Muscle of arm (tissue), 14 donors: Measurements from ENCODE around the gene PRPF18. TPM values are rescaled to one million over a fixed set of nuclear protein-coding genes. Genes with fewer than 3 reads are reported as not detected.
"Not testable (repeated sequence)": the region's sequence is repeated elsewhere in the genome, so short reads cannot be mapped to it uniquely, and the experiment has no call there.

Source experiments
- DNase-seq: peaks from one replicate; pipeline ENCODE4 v3.0.0-alpha.2; 2013
- long read RNA-seq, 11 donors: transcript quantifications; one replicate each; lab custom pipeline, GENCODE V29; 2026
- polyA plus RNA-seq, 12 donors: library from polyadenylated mRNA; unstranded; fragments of 120-200 nt; gene quantifications; one replicate each; pipeline ENCODE4 v1.2.1, GENCODE V29; 2013; ENCODE audit not compliant: insufficient read length in 12 of 12

Gene PRPF18, protein sequence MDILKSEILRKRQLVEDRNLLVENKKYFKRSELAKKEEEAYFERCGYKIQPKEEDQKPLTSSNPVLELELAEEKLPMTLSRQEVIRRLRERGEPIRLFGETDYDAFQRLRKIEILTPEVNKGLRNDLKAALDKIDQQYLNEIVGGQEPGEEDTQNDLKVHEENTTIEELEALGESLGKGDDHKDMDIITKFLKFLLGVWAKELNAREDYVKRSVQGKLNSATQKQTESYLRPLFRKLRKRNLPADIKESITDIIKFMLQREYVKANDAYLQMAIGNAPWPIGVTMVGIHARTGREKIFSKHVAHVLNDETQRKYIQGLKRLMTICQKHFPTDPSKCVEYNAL
- 10 to 100 TPM in 10 of 12 donors, 1 to 10 TPM in 1, not detected in 1; 6.8 to 30.5 (median 27.4) TPM for polyA plus RNA-seq
- long read RNA-seq, donor 1, transcript PRPF18-202 (10 exons, 1,717 nt), result major isoform, 7 of 7 reads
- long read RNA-seq, donor 1, partial matches to known transcripts, result 0 of 7 reads
- long read RNA-seq, donor 1, other reads (novel, unspliced or antisense), result 0 of 7 reads
- long read RNA-seq, donor 2, transcript PRPF18-202 (10 exons, 1,717 nt), result major isoform, 6 of 12 reads
- long read RNA-seq, donor 2, partial matches to known transcripts, result 0 of 12 reads
- long read RNA-seq, donor 2, other reads (novel, unspliced or antisense), result 6 of 12 reads
- long read RNA-seq, donor 3, result 0 reads
- long read RNA-seq, donor 4, partial matches to known transcripts, result 0 of 2 reads
- long read RNA-seq, donor 4, other reads (novel, unspliced or antisense), result 0 of 2 reads
- long read RNA-seq, donor 5, result 0 reads
- long read RNA-seq, donor 6, partial matches to known transcripts, result 0 of 3 reads
- long read RNA-seq, donor 6, other reads (novel, unspliced or antisense), result 0 of 3 reads
- long read RNA-seq, donor 7, partial matches to known transcripts, result 0 of 1 reads
- long read RNA-seq, donor 7, other reads (novel, unspliced or antisense), result 0 of 1 reads
- long read RNA-seq, donor 8, partial matches to known transcripts, result 0 of 12 reads
- long read RNA-seq, donor 8, other reads (novel, unspliced or antisense), result 8 of 12 reads
- long read RNA-seq, donor 9, partial matches to known transcripts, result 0 of 2 reads
- long read RNA-seq, donor 9, other reads (novel, unspliced or antisense), result 0 of 2 reads
- long read RNA-seq, donor 10, transcript PRPF18-202 (10 exons, 1,717 nt), result major isoform, 7 of 16 reads
- long read RNA-seq, donor 10, partial matches to known transcripts, result 0 of 16 reads
- long read RNA-seq, donor 10, other reads (novel, unspliced or antisense), result 9 of 16 reads
- long read RNA-seq, donor 11, transcript PRPF18-202 (10 exons, 1,717 nt), result major isoform, 8 of 16 reads
- long read RNA-seq, donor 11, partial matches to known transcripts, result 0 of 16 reads
- long read RNA-seq, donor 11, other reads (novel, unspliced or antisense), result 8 of 16 reads

DNA sequence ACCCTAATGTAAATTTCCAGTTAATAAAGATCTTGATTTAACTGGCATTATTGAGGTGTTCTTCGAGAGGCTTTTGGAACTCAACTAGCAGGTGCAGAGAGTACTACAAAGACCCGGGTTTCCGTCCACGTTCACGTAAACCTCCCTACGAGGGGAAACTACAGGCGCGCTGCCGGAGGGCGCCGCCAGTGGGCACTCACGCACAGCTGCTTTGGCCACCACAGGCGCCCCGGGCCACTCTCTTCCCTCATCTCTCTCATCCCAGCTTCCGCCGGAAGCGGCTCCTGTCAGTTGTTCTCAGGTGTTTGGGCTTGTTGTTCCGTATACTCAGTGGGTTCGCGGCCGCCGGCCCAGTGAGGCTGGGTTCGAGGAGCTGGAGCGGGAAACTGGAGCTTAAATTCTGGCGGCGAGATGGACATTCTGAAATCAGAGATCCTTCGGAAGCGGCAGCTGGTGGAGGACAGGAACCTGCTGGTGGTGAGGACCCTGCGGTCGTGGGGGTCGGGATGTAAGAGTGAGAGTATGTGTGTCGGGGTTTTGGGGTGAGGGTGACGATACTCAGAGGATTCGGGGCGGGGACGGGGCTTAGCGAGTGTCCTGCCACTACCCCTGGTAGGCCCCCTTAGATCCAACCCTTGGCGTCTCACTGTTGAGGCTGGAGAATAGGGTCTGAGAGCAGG, at the start of gene PRPF18:
PRPF18 (plus strand) TSS at position 290 of the 680 bp plus-strand sequence; CDS start at position 412, 122 bp downstream.
- peak; percentile 93 for DNase-seq

DNA sequence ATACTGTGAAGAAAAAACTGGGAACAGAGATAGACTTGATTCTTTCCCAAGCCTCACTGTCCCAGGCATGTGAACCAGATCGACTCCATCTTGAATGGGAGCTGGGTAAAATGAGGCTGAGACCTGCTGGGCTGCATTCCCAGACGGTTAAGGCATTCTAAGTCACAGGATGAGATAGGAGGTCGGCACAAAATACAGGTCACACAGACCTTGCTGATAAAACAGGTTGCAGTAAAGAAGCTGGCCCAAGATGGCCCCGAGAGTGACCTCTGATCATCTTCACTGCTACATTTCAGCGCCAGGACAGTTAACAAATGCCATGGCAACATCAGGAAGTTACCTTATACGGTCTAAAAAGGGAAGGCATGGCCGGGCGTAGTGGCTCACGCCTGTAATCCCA, 48.8 kb upstream of the PRPF18 start:
- DNase-seq, result not testable (repeated sequence)

- no peak for DNase-seq
Observed at GRCh38 chr10:13542533-13542932, 44.2 kb upstream of the PRPF18 start.

DNA sequence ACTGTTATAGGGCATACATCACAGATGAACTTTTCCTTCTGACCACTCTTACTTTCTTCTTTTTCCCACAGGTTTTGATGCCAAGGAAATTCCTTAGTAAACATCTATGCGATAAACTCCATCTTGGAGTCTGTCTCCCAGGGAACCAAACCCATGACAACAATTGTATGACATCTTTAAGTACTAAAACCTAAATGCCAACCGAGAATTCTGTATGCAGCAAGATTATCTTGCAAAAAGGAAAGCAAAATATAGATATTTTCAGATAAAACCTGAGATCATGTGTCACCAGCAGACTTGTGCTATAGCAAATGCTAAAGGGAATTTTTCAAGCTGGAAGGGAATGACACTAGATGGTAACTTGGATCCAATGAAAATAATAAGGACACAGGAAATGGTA, 36.0 kb upstream of the PRPF18 start:
- no peak for DNase-seq

DNA sequence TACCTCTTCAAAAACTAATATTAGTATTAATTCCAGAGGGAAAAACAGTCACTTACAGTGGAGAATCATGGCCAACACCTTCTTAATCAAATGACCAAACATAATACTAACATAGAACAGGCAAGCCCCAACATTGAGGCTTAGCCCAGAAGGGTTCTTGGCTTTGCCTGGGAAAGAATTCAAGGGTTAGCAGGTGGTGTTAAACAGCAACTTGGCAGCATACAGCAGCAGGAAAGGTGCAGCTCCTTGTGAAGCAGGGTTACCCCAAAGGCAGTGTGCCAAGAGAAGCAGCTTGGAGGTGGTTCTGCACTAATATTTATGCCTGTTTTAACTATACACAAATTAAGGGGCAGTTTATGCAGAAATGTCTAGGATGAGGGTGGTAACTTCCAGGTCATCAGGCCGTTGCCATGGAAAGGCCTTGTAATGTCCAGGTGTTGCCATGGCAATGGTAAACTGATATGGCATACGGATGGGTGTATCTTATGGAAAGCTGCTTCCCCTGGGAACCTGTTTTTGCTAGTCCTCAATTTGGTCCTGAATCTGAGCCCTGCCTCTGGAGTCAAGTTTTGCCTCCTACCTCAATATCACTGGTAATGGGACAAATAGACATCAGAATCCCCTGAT, 30.8 kb upstream of the PRPF18 start:
- DNase-seq, result no peak

- no peak for DNase-seq
Observed at GRCh38 chr10:13559124-13559700, 27.6 kb upstream of the PRPF18 start.

DNA sequence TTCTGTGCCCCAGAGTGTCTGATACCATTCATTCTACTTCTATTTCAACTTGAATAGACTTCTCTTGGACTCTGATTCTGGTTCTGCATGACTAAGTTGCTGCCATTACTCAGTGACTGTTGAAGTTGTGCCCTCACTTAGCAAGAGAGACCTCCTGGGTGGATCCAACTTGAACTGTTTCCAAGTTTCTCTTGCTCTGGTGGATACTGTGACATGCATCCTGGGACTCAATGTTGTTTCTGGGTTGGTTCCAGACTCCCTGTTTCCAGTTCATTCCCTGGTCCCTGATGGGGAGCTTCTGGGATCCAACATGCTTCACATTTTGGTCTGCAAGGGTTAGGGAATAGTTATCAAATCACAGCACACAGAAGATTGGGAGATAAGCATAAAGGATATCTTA, 26.2 kb upstream of the PRPF18 start:
- no peak for DNase-seq

GRCh38 chr10:13563481-13564445, 23.0 kb upstream of the PRPF18 start:
- no peak for DNase-seq

DNA sequence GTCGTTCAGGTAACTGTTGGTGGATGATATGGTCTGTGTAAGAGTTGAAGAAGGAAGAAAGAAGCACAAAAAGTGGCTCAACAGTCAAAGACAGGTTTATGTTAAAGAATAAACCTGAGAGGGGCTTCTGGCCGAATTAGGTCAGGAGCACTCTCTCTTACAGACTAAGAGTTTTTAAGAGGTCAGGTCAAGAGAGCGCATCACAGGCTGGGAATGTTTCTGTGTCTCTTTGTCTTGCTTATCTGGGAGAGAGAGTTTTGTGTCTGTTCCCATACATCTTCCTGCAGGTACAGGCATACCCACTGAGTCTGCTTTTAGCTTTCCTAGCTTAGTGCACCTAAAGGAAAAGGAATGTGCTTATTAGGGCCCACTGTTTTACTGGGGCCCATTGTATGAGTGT, 22.2 kb upstream of the PRPF18 start:
- no peak for DNase-seq

- DNase-seq, result no peak
Observed at GRCh38 chr10:13567030-13567429, 19.7 kb upstream of the PRPF18 start.

GRCh38 chr10:13571541-13571940, 15.2 kb upstream of the PRPF18 start:
- DNase-seq, result no peak

GRCh38 chr10:13573960-13574359, 12.8 kb upstream of the PRPF18 start:
- DNase-seq, result no peak

DNA sequence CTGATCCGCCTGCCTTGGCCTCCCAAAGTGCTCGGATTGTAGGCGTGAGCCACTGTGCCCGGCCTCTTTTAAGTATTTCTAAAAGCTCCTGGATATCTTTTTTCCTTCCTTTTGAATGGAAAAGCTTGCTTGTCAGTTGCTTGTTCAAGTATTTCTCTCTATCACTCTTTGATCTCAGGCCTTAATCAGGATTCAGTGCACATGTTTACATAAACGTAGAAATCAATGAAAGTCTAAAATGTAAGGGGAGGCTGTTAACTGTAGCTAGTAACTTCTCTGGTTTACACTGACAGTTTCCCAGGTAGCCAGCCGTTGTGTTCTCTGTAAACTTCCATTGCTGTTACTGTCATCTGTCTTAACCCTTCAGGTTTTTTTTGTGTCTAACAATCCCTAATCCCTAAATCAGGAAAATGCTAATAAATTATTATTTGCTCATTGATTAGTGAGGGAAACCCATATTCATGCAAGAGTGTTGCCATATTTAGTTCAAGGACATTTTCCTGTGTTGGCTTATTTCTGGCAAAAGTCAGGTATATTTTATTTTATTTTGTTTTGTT, 1.5 kb upstream of the PRPF18 start:
- DNase-seq, result no peak

GRCh38 chr10:13585943-13586342, 822 bp upstream of the PRPF18 start:
- DNase-seq, result no peak

- no peak for DNase-seq
Observed at GRCh38 chr10:13587391-13587790, 626 bp downstream of the PRPF18 start.

DNA sequence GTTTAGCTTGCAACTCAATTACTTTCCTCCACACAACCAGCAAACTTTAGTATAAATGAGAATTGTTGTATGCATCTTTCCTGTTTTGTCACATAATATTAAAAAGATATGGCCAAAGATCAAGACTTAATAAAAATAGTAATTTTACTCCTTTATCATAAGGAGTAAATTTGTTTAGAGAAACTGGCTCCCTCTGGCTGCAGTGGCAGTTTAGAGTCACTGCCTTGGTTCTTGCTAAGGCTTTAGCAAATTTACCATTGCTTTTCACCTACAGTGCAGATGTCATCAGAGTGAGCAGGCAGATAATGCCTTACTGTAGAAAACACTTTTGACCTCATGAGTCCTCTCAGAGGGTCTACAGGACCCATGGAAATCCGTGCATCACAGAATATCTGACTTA, 2.6 kb downstream of the PRPF18 start:
- DNase-seq, result no peak

DNA sequence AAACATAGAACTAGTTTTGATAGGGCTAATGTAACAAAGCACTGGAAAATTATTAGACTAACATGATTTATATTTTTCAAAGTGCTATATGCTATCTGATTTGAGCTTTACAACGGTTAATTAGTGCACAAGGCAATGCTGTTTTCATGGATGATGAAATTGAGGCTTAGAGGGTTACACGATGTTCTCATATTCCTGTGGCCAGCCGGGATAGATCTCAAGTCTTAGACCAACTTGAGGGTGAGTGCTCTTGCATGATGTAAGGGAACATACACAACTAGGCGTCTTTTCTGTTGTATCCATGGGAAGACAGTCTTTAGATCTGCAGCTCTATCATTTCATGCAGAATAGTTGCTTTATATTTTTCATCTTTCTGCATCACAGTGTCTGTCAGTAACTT, 4.1 kb downstream of the PRPF18 start:
- DNase-seq, result no peak

GRCh38 chr10:13592306-13592705, 5.5 kb downstream of the PRPF18 start:
- no peak for DNase-seq

GRCh38 chr10:13593535-13593934, 6.8 kb downstream of the PRPF18 start:
- DNase-seq, result no peak
